HG03521 (cell line): ENCODE data around the gene IL11RA.
A peak's percentile ranks its signal among the peaks of the same experiment; 100 is the strongest.

ENCODE experiments used
- ATAC-seq: cut with Tn5 transposase; IDR thresholded peaks from one replicate; pipeline ENCODE4 v1.9.1; 2021; ENCODE audit warnings: mild to moderate bottlenecking, moderate library complexity; ENCODE audit not compliant: unreplicated experiment

Gene IL11RA

GRCh38 chr9:34652602-34653000, 616 bp downstream of the IL11RA start:
- ATAC-seq, result no peak

- ATAC-seq, result no peak
Observed at GRCh38 chr9:34653151-34654072, 1.4 kb downstream of the IL11RA start.

- ATAC-seq, result no peak
Observed at GRCh38 chr9:34654323-34655051, 2.5 kb downstream of the IL11RA start.

- ATAC-seq, result no peak
Observed at GRCh38 chr9:34655394-34655793, 3.4 kb downstream of the IL11RA start.

GRCh38 chr9:34656992-34657391, 5.0 kb downstream of the IL11RA start:
- no peak for ATAC-seq

GRCh38 chr9:34658461-34658860, 6.5 kb downstream of the IL11RA start:
- no peak for ATAC-seq

GRCh38 chr9:34659592-34660253, 7.7 kb downstream of the IL11RA start:
- ATAC-seq, result no peak

- ATAC-seq, result no peak
Observed at GRCh38 chr9:34662526-34663302, 10.7 kb downstream of the IL11RA start, which contains the start of gene CCL27. TSS of gene CCL27 (minus strand) at chr9:34662657. CDS start at chr9:34662633, 24 bp downstream.

- no peak for ATAC-seq
Observed at GRCh38 chr9:34663303-34663605, 11.3 kb downstream of the IL11RA start.

GRCh38 chr9:34664281-34665066, 12.5 kb downstream of the IL11RA start:
- ATAC-seq, result peak; percentile 48

- ATAC-seq, result peak; percentile 17
Observed at GRCh38 chr9:34665067-34665380, 13.0 kb downstream of the IL11RA start.

GRCh38 chr9:34665381-34666250, 13.6 kb downstream of the IL11RA start:
- ATAC-seq, result peak; percentile 64

GRCh38 chr9:34669809-34670562, 18.0 kb downstream of the IL11RA start:
- ATAC-seq, result no peak

- no peak for ATAC-seq
Observed at GRCh38 chr9:34671307-34671706, 19.3 kb downstream of the IL11RA start.

GRCh38 chr9:34674440-34674839, 22.5 kb downstream of the IL11RA start:
- ATAC-seq, result no peak

GRCh38 chr9:34675048-34675714, 23.2 kb downstream of the IL11RA start:
- no peak for ATAC-seq

GRCh38 chr9:34675869-34676268, 23.9 kb downstream of the IL11RA start:
- ATAC-seq, result no peak

- no peak for ATAC-seq
Observed at GRCh38 chr9:34684145-34684544, 32.2 kb downstream of the IL11RA start.
